Loucy (cell line): ENCODE data around the gene KCTD12.

Experiments used
- H2AFZ ChIP-seq: fragments of 200-600 bp; sonication (generic); 2 replicates; pipeline ENCODE4 v1.6.0; 2016; ENCODE audit warnings: antibody characterized with exemption, mild to moderate bottlenecking, low read length, moderate library complexity
- H3F3A ChIP-seq: fragments of 200-600 bp; 2 replicates; pipeline ENCODE4 v1.6.0; 2016; ENCODE audit warnings: antibody characterized with exemption, low read depth, mild to moderate bottlenecking
- H3K27me3 ChIP-seq: fragments of 200-600 bp; sonication (generic); 2 replicates; pipeline ENCODE4 v1.6.1; 2014; ENCODE audit warnings: low read length, mild to moderate bottlenecking; ENCODE audit not compliant: insufficient read depth, poor library complexity, severe bottlenecking
- H3K36me3 ChIP-seq: fragments of 200-600 bp; sonication (generic); 2 replicates; pipeline ENCODE4 v1.6.1; 2016; ENCODE audit warnings: low read length; ENCODE audit not compliant: insufficient read depth
- H3K4me1 ChIP-seq: fragments of 200-600 bp; sonication (generic); 2 replicates; pipeline ENCODE4 v1.5.1; 2014; ENCODE audit warnings: low read length, mild to moderate bottlenecking; ENCODE audit not compliant: insufficient read depth, poor library complexity, severe bottlenecking
- H3K4me2 ChIP-seq: fragments of 200-600 bp; sonication (generic); 2 replicates; pipeline ENCODE4 v1.6.0; 2014; ENCODE audit warnings: antibody characterized with exemption, low read length, low read depth, mild to moderate bottlenecking; ENCODE audit not compliant: poor library complexity, severe bottlenecking
- H3K4me3 ChIP-seq: fragments of 200-600 bp; sonication (generic); 2 replicates; pipeline ENCODE4 v1.5.1; 2014; ENCODE audit warnings: low read length, mild to moderate bottlenecking, mixed read lengths; ENCODE audit not compliant: poor library complexity, severe bottlenecking
- H3K79me2 ChIP-seq: fragments of 200-600 bp; sonication (generic); 2 replicates; pipeline ENCODE4 v1.6.1; 2014; ENCODE audit warnings: low read length; ENCODE audit not compliant: insufficient read depth
- H3K9ac ChIP-seq: fragments of 200-600 bp; sonication (generic); 2 replicates; pipeline ENCODE4 v1.6.0; 2014; ENCODE audit warnings: mild to moderate bottlenecking, low read depth, low read length, moderate library complexity; ENCODE audit not compliant: poor library complexity, severe bottlenecking
- H3K9me2 ChIP-seq: fragments of 200-600 bp; sonication (generic); replicated peaks from 2 replicates; pipeline ENCODE4 v1.6.1; 2016; ENCODE audit warnings: low read depth, low read length, mixed read lengths
- H3K9me3 ChIP-seq: fragments of 200-600 bp; sonication (generic); 2 replicates; pipeline ENCODE4 v1.6.1; 2014; ENCODE audit warnings: mild to moderate bottlenecking, antibody characterized with exemption, low read length, low read depth; ENCODE audit not compliant: insufficient read depth
- H4K20me1 ChIP-seq: fragments of 200-600 bp; sonication (generic); 2 replicates; pipeline ENCODE4 v1.6.0; 2014; ENCODE audit warnings: antibody characterized with exemption, low read length, mild to moderate bottlenecking; ENCODE audit not compliant: insufficient read depth, poor library complexity, severe bottlenecking
- EZH2phosphoT487 ChIP-seq: fragments of 200-600 bp; IDR thresholded peaks from 2 replicates; pipeline ENCODE4 v1.6.1; 2018; ENCODE audit warnings: antibody characterized with exemption, mild to moderate bottlenecking, moderate library complexity, borderline replicate concordance
- TF ChIP-seq, protein P1 (sequence below): fragments of 200-600 bp; sonication (generic); conservative IDR thresholded peaks from 2 replicates; pipeline ENCODE4 v1.5.1; 2014; ENCODE audit warnings: mild to moderate bottlenecking, antibody characterized with exemption, low read length

KCTD12 gene

GRCh38 chr13:76851961-76852360, 34.2 kb downstream of the KCTD12 start:
- no peaks in the 10 kb centered on the region for H3K79me2 ChIP-seq
- H3K4me3 ChIP-seq: no peak overlapping the region
- no peak overlapping the region for H2AFZ ChIP-seq
- TF ChIP-seq EZH2phosphoT487: no peak
- TF ChIP-seq, protein P1, sequence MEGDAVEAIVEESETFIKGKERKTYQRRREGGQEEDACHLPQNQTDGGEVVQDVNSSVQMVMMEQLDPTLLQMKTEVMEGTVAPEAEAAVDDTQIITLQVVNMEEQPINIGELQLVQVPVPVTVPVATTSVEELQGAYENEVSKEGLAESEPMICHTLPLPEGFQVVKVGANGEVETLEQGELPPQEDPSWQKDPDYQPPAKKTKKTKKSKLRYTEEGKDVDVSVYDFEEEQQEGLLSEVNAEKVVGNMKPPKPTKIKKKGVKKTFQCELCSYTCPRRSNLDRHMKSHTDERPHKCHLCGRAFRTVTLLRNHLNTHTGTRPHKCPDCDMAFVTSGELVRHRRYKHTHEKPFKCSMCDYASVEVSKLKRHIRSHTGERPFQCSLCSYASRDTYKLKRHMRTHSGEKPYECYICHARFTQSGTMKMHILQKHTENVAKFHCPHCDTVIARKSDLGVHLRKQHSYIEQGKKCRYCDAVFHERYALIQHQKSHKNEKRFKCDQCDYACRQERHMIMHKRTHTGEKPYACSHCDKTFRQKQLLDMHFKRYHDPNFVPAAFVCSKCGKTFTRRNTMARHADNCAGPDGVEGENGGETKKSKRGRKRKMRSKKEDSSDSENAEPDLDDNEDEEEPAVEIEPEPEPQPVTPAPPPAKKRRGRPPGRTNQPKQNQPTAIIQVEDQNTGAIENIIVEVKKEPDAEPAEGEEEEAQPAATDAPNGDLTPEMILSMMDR: no peak
- no peaks in the 10 kb centered on the region for H3K27me3 ChIP-seq
- H3K4me2 ChIP-seq: no peak overlapping the region
- no peaks in the 10 kb centered on the region for H3K9me3 ChIP-seq
- H4K20me1 ChIP-seq: no peaks in the 10 kb centered on the region
- H3K4me1 ChIP-seq: no peaks in the 10 kb centered on the region
- no peaks in the 10 kb centered on the region for H3K36me3 ChIP-seq
- no peaks in the 10 kb centered on the region for H3F3A ChIP-seq
- H3K9me2 ChIP-seq: no peaks in the 10 kb centered on the region
- H3K9ac ChIP-seq: no peak overlapping the region

- Histone ChIP-seq H3K79me2 (no peaks in the 10 kb centered on the region), H3K4me2 (no peak overlapping the region), H3K9me2 (no peaks in the 10 kb centered on the region), H3K4me1 (no peaks in the 10 kb centered on the region), H3F3A (no peaks in the 10 kb centered on the region), H3K9ac (no peak overlapping the region), H3K27me3 (no peaks in the 10 kb centered on the region), H3K9me3 (no peaks in the 10 kb centered on the region), H3K36me3 (no peaks in the 10 kb centered on the region), H4K20me1 (no peaks in the 10 kb centered on the region), H3K4me3 (no peak overlapping the region), H2AFZ (no peak overlapping the region)
- TF ChIP-seq, protein P1: no peak
- no peak for TF ChIP-seq EZH2phosphoT487
Observed at GRCh38 chr13:76849493-76849892, 36.7 kb downstream of the KCTD12 start.

GRCh38 chr13:76848596-76848995, 37.6 kb downstream of the KCTD12 start:
- Histone ChIP-seq H2AFZ (no peak overlapping the region), H3K9me3 (no peaks in the 10 kb centered on the region), H3K4me3 (no peak overlapping the region), H3K27me3 (no peaks in the 10 kb centered on the region), H3F3A (no peaks in the 10 kb centered on the region), H3K79me2 (no peaks in the 10 kb centered on the region), H4K20me1 (no peaks in the 10 kb centered on the region), H3K36me3 (no peaks in the 10 kb centered on the region), H3K9me2 (no peaks in the 10 kb centered on the region), H3K4me2 (no peak overlapping the region), H3K4me1 (no peaks in the 10 kb centered on the region), H3K9ac (no peak overlapping the region)
- TF ChIP-seq, protein P1: no peak
- TF ChIP-seq EZH2phosphoT487: no peak
